HepG2 (cell line): ENCODE data around the gene C20orf202. TPM values are rescaled to one million over a fixed set of nuclear protein-coding genes. Genes with fewer than 3 reads are reported as not detected.

Experiments
- ATF7-NPFF ChIP-seq: sonication (generic); formaldehyde crosslinking; IDR thresholded peaks from 2 replicates; pipeline ENCODE4 v1.8.1; 2023; ENCODE audit warnings: mild to moderate bottlenecking, low read depth, missing genetic modification reagents, moderate library complexity
- DNMT3B ChIP-seq: conservative IDR thresholded peaks from 2 replicates; pipeline ENCODE4 v1.6.1; 2016; ENCODE audit warnings: missing biosample characterization, control low read depth
- HOXA3 ChIP-seq: sonication (generic); formaldehyde crosslinking; IDR thresholded peaks from 2 replicates; pipeline ENCODE4 v1.5.0; 2020; ENCODE audit warnings: missing genetic modification reagents
- HOXA5 ChIP-seq: sonication (generic); formaldehyde crosslinking; IDR thresholded peaks from 2 replicates; pipeline ENCODE4 v1.4.0; 2020; ENCODE audit warnings: missing genetic modification reagents
- MATR3 ChIP-seq: sonication (generic); formaldehyde crosslinking; IDR thresholded peaks from 2 replicates; pipeline ENCODE4 v1.4.0; 2020; ENCODE audit warnings: missing genetic modification reagents
- MIER3 ChIP-seq: IDR thresholded peaks from 2 replicates; pipeline ENCODE4 v1.6.1; 2016; ENCODE audit warnings: missing compliant biosample characterization, borderline replicate concordance
- ZNF207 ChIP-seq: fragments of 450-650 bp; IDR thresholded peaks from 2 replicates; pipeline ENCODE4 v1.6.1; 2016; ENCODE audit warnings: antibody characterized with exemption, borderline replicate concordance
- ZNF230 ChIP-seq: sonication (generic); formaldehyde crosslinking; IDR thresholded peaks from 2 replicates; pipeline ENCODE4 v1.4.0; 2020; ENCODE audit warnings: mild to moderate bottlenecking, missing genetic modification reagents
- ZNF275 ChIP-seq: sonication (generic); formaldehyde crosslinking; IDR thresholded peaks from 2 replicates; pipeline ENCODE4 v1.8.0; 2022; ENCODE audit warnings: missing genetic modification reagents, mild to moderate bottlenecking, inconsistent platforms, borderline replicate concordance
- ZNF280D ChIP-seq: sonication (generic); formaldehyde crosslinking; IDR thresholded peaks from 2 replicates; pipeline ENCODE4 v1.5.1; 2020; ENCODE audit warnings: mild to moderate bottlenecking, missing genetic modification reagents
- ZNF431 ChIP-seq: sonication (generic); formaldehyde crosslinking; IDR thresholded peaks from 2 replicates; pipeline ENCODE4 v1.9.0; 2022; ENCODE audit warnings: missing genetic modification reagents, low read depth, mild to moderate bottlenecking, borderline replicate concordance
- ZNF484 ChIP-seq: sonication (generic); formaldehyde crosslinking; IDR thresholded peaks from 2 replicates; pipeline ENCODE4 v1.5.1; 2020; ENCODE audit warnings: mild to moderate bottlenecking, low read depth, missing genetic modification reagents, borderline replicate concordance
- ZNF549 ChIP-seq: sonication (generic); formaldehyde crosslinking; IDR thresholded peaks from 2 replicates; pipeline ENCODE4 v1.5.0; 2020; ENCODE audit warnings: missing genetic modification reagents
- ZNF563 ChIP-seq: sonication (generic); formaldehyde crosslinking; IDR thresholded peaks from 2 replicates; pipeline ENCODE4 v1.8.0; 2022; ENCODE audit warnings: mild to moderate bottlenecking, moderate library complexity, missing genetic modification reagents
- ZNF619 ChIP-seq: sonication (generic); formaldehyde crosslinking; IDR thresholded peaks from 2 replicates; pipeline ENCODE4 v1.4.0; 2020; ENCODE audit warnings: mild to moderate bottlenecking, missing genetic modification reagents
- ZNF652 ChIP-seq: IDR thresholded peaks from 2 replicates; pipeline ENCODE4 v1.6.1; 2016; ENCODE audit warnings: low read depth, borderline replicate concordance
- polyA plus RNA-seq, 8 experiments: library from polyadenylated mRNA; depleted of rRNA in 3 of 8; stranded (reverse) in 7 of 8; unstranded in 1 of 8; fragments of >200 nt; fragmentation: Illumina TruSeq in 4 of 8; extraction: Trizol in 4 of 8; gene quantifications; 2 replicates each; pipeline versions ENCODE4 v1.2.1 to v1.2.3, GENCODE V29; 2011 to 2016; ENCODE audit warnings: low read depth in 4 of 8, missing spikeins in 1 of 8, mixed read lengths in 1 of 8; ENCODE audit not compliant: insufficient read depth in 1 of 8
- total RNA-seq, 5 experiments: library from RNA; depleted of rRNA; stranded (reverse); fragments of >200 nt; fragmentation: Illumina TruSeq; extraction: Trizol; gene quantifications; 2 replicates each; pipeline ENCODE4 v1.2.3, GENCODE V29; 2016; ENCODE audit warnings: low read depth in 1 of 5
- TF ChIP-seq, protein P1 (sequence below): sonication (generic); formaldehyde crosslinking; IDR thresholded peaks from 2 replicates; pipeline ENCODE4 v1.9.0; 2021; ENCODE audit warnings: missing genetic modification reagents, borderline replicate concordance
- TF ChIP-seq, protein P2 (sequence below): sonication (generic); formaldehyde crosslinking; IDR thresholded peaks from 2 replicates; pipeline ENCODE4 v1.4.0; 2020; ENCODE audit warnings: mild to moderate bottlenecking, missing genetic modification reagents

C20orf202 gene
- total and polyA plus RNA-seq, 2 of the 13 experiments (the other 11 are each of a cell fraction or from before 2014, with no cell fraction given): 0.20 to 1.2 TPM

DNA sequence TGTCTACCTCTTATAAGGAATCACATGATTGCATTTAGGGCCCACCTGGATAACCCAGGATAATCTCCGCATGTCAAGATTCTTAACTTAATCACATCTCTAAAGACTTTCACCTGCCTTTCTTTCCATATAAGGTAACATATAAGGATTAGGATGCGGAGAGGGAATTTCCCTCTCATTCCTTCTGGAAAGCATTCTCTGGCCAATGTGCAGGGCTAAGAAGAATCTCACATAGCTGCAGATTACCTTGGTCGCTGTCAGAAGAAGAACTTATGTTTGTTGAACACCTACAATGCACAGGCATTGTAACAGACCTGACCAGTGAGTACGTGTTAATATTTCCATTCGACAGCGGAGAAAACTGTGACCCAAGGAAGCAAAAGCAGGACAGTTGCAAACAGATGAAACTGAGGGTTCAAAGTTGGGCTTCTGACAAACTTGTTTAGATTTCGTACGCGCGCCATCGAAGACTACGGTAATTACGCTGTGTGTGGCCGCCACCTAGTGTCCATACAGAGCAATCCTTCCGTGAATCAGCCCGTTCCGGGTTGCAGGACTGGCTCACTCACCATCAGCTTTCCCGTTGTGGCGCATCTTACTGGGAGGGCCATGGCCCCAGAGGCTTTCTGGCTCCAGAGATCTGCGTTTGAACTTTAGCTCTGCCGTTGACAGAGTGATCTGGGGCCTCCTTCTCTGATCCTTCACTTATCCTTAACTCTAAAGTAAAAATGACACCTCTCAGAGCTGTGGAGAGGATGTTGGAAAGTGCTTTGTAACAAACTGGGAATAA is 9.5 kb downstream of the C20orf202 start (continued):
- TF ChIP-seq ZNF280D (CRISPR knock-in tag): peak; percentile 74; the same call in 1 of the 2 replicates
- TF ChIP-seq ZNF563 (CRISPR knock-in tag): no peak
- no peak for TF ChIP-seq ZNF431
- TF ChIP-seq ZNF275: no peak
- peak; percentile 58; the same call in 1 of the 2 replicates for TF ChIP-seq MIER3
- no peak for TF ChIP-seq MATR3 (CRISPR knock-in tag)
- TF ChIP-seq HOXA5 (CRISPR knock-in tag): peak; percentile 79; the same call in 1 of the 2 replicates
- TF ChIP-seq ZNF619 (CRISPR knock-in tag): no peak
- peak; percentile 46; the same call in 1 of the 2 replicates for TF ChIP-seq ZNF230 (CRISPR knock-in tag)
- peak; percentile 56; the same call in 1 of the 2 replicates for TF ChIP-seq ZNF652
- TF ChIP-seq, protein P1, sequence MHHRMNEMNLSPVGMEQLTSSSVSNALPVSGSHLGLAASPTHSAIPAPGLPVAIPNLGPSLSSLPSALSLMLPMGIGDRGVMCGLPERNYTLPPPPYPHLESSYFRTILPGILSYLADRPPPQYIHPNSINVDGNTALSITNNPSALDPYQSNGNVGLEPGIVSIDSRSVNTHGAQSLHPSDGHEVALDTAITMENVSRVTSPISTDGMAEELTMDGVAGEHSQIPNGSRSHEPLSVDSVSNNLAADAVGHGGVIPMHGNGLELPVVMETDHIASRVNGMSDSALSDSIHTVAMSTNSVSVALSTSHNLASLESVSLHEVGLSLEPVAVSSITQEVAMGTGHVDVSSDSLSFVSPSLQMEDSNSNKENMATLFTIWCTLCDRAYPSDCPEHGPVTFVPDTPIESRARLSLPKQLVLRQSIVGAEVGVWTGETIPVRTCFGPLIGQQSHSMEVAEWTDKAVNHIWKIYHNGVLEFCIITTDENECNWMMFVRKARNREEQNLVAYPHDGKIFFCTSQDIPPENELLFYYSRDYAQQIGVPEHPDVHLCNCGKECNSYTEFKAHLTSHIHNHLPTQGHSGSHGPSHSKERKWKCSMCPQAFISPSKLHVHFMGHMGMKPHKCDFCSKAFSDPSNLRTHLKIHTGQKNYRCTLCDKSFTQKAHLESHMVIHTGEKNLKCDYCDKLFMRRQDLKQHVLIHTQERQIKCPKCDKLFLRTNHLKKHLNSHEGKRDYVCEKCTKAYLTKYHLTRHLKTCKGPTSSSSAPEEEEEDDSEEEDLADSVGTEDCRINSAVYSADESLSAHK: no peak
- no peak for TF ChIP-seq ZNF484 (CRISPR knock-in tag)
- no peak for TF ChIP-seq DNMT3B (CRISPR knock-in tag)
- TF ChIP-seq ATF7-NPFF: no peak
- TF ChIP-seq, protein P2, sequence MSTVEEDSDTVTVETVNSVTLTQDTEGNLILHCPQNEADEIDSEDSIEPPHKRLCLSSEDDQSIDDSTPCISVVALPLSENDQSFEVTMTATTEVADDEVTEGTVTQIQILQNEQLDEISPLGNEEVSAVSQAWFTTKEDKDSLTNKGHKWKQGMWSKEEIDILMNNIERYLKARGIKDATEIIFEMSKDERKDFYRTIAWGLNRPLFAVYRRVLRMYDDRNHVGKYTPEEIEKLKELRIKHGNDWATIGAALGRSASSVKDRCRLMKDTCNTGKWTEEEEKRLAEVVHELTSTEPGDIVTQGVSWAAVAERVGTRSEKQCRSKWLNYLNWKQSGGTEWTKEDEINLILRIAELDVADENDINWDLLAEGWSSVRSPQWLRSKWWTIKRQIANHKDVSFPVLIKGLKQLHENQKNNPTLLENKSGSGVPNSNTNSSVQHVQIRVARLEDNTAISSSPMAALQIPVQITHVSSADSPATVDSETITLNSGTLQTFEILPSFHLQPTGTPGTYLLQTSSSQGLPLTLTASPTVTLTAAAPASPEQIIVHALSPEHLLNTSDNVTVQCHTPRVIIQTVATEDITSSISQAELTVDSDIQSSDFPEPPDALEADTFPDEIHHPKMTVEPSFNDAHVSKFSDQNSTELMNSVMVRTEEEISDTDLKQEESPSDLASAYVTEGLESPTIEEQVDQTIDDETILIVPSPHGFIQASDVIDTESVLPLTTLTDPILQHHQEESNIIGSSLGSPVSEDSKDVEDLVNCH (CRISPR knock-in tag): no peak
- no peak for TF ChIP-seq ZNF549 (CRISPR knock-in tag)
- peak; percentile 64 for TF ChIP-seq HOXA3 (CRISPR knock-in tag)
- no peak for TF ChIP-seq ZNF207
